Right hindlimb (tissue), 1 donor: ENCODE results near the gene RBM7.
A peak's percentile ranks its signal among the peaks of the same experiment; 100 is the strongest.

Source experiments
- DNase-seq: peaks from one replicate; pipeline ENCODE4 v3.0.0-alpha.2; 2018

Gene RBM7

DNA sequence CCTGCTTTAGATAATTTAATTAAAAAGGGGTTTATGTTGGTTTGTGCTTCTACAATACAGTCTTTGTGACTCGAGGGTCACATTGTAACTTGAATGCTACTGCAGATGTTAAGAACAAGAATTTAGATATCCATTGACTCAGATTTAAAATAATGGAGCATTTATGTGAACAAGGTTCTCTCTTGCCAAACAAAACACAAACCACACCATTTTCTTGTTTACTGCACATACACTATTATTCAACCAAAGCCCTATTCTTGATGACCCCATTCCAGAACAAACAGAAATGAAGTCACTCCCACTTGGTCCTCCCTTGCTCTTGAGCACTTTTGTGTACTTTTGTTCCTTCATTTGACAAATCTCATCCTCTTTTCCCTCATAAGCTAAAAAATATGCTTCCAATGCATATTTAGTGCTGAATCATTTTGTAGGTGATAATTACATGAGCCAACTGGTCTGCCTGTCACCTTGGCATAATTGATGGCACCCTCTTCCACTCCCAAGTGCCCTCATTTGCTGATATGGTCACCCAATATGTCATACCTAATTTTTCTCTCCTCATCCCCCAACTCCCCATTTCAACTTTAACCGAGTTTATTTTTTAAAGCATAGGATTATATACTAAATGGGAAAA lies 3.0 kb upstream of the RBM7 start:
- DNase-seq = no peak

DNA sequence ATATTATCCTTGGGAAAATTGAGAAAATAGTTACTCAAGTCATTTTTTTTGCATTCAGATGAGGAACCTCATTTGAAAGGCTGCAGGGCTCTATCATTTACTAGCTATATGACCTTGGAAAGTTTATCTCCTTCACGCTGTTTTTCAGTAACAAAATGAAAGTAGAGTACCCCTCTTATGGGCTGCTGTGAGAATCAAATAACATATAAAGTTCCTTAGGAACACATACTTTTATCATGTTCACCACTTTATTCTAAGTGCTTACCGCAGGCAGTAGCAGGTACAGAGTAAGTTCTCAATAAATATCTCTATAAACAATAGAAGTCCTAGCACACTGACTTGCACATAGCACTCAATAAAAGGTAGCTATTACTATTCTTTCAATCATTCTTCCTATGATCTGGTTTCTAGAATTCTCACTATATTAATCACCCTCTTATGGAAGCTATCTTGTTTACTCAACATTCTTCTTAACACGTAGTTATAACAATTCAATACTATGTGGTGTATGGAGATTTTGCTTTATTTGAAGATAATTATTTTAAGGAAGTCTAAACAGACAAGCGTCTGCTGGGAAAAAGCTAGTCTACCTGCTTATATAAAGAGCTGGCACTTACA lies 2.1 kb upstream of the RBM7 start:
- DNase-seq = no peak

DNA sequence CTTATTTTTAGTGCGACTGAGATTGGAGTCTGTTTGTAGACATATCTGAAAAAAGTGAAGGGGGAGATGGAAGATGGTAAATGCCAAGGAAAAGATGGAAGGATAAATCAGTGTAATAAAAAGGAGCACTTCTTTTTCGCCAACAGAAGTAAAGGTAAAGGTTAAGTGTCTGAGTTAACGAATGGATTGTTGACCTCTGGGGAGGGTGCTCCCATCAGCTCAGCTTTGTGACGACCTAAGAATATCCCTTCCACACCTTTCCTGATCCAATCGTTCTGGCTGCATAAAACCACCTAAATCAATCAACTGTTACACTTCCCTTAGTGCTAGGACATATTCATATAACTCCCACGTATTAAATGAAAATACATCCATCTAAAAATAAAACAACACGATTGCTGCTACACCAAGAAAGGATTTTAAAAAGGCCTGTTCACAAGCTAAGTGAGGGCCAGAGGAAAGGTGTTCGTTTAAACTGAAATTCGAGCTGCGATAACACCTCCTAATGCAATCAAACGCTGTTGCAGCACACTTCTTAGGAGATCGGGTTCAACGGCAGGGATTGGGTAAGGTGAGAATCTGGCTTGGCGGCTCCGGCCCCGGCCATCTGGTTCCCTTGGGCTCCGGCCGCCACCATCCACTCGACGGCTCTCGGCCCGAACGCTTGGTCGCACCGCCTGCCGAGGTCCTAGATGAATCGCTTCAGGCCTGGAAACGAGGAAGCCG lies 813 bp upstream of the RBM7 start:
- no peak for DNase-seq

DNA sequence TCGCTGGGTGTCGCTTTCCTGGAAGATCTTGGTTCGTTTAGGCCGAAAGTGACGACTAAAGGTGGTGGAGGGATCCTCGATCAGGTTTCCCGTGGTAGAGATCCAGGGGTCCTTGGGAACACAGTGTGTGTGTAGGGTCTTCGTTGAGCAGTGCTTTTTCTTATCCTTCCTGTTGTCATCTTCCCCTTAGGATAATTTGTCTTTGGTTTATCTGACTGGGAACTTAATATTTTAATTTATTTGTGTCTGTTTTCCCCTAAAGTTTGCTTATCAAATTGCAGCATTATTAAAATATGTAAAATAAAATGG lies 403 bp downstream of the RBM7 start:
- DNase-seq = no peak

DNA sequence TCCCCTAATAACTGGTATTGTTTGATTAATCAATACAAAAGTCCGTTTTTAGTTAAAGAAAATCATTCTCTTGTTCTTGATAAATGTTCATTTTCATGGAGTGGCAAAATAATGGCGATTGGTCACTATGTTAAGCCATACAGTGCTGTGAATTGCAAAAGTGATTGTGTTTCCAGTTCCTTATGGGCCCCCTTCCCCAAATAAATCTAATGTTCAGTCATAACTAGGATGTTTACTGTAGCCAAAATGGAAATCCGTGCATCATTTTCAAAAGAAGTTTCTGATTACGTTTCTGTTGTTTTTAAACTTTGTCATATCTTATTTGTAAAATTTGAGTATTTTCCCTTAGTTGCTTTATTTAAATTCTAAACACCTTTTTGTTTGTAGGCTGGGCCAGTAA lies 845 bp downstream of the RBM7 start:
- DNase-seq = no peak

DNA sequence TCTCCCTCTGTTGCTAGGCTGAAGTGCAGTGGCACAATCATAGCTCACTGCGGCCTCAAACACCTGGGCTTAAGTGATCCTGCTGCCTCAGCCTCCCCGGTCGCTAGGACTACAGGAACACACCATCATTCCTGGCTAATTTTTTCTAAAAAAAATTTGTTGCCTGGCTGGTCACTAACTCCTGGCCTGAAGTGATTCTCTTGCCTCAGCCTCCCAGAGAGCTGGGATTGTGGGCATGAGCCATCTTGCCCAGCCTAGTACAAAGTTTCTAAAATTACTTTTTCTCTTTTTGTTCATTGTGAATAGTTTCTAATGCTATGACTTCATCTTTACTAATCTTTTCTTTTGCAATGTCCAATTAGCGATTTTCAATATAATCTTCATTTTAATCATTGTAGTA lies 12.5 kb downstream of the RBM7 start:
- no peak for DNase-seq

DNA sequence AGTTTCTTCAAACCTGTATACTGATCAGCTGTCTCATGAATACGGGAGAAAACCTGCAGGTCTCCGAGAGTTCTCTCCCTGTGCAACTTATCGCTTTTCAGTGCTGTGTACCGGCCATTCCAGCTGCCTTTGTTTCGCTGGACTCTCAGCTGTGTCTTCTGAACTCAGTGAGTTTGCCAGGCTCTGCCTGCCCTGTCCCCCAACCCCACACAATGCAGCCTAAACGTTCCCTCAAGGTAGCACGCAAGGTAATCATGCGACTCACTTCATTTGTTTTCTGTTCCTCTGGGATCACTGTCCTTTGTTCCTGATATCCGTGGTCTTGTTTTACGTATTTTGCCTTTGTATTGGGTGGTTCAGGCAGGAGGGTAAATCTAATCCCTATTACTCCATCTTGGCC lies 13.5 kb downstream of the RBM7 start:
- no peak for DNase-seq

DNA sequence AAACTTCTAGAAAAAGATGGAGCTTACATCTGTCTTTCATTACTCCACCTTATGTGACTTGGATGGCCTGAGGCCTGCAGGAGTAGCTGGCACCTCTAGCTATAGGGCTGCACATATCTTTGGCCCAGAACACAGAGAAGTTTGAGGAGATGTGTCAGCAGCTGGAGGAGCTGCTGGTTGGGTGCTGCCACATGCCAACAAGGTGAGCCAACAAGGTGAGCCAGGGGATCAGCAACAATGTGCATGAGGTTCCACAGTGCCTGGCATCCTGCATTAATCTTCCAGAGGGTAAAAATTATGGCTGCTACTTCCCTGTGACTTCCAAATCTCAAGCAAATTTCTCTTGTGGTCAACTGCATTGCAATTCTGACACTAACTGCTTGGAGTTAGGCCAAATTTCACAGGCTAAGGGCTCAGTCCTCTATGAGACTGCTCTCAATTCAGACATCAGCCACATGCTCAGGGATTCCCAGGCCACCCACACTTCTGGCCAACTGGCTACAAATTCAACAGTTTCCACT lies 16.0 kb downstream of the RBM7 start:
- DNase-seq = peak; percentile 23

DNA sequence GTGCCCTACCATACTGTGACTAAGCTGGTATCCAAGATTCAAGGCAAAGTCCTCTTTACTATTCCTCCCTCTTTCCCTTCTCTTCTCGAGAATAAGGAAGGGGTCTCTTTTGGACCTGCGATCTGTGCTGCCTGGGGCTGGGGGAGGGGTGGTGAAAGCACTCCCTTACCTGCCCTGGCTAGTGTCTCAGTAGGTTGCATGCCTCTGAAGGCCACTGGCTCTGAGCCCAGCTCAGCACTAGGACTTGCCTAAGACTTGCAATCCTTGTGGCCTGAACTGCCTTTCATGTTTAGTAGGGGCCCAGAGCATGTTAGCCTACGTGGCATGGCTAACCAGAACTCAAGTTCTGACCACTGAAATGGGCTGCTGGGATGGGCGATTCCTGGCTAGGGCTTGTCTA lies 25.8 kb downstream of the RBM7 start:
- no peak for DNase-seq

DNA sequence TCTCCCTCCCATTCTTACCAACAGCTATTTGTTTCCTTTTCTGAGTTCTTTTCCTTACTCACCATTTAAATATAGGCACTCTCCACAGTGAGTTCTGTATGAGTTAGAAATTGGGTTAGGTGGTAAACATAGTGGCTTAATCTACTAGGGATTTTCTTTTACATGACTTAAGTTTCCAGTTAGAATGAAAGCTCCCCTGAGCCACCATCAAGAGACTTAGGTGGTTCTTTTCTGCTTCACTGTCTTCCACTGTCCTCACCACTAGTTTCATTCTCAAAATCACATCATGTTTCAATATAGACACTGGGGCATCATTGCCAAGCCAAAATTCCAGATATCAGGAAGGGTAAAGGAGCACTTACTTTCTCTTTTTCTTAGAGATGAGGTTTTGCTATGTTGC lies 29.8 kb downstream of the RBM7 start:
- no peak for DNase-seq

DNA sequence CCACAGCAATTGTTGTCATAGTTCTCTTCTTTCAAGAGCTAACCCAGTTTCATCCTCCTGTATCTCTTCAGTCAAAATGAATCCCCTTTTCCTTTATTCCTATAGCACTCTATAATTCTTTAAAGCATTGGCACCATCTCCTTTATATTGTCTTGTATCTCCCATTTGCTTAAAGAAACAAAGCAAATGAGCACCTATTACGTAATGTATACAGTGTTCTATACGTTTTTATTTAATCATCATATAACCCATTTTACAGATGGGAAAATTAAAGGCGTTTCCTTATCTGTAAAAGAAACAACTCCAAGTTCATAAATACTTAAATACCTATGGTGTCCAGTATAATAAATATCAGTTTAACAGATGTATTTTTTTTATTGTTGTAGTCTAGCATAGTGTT lies 32.4 kb downstream of the RBM7 start:
- no peak for DNase-seq

DNA sequence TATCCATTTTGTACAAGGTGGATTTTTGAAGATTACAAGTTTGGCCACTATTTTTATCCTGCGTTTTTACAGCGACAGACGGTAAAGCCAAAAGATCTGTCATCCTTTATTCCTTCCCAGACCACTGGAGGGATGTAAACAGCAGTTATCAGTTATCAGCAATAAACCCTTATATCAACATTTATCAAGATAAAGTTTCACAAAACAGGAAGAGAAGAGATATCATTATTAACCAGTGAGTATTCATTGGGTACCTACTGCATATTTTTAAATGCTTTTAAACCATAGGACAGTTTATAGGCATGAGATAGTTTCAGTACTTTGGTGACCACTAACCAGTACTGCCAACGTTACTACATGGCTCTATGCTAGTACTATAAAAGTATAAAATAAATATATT lies 32.9 kb downstream of the RBM7 start:
- DNase-seq = no peak

DNA sequence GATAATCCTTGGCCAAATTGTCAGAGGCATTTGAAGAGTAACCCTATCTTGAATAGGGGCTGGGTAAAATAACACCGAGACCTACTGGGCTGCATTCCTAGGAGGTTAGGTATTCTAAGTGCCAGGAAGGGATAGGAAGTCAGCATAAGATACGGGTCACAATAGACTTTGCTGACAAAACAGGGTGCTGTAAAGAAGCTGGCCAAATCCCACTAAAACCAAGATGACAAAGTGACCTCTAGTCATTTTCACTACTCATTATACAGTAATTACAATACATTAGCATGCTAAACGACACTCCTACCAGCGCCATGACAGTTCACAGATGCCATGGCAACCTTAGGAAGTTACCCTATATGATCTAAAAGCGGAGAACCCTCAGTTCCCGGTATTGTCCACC lies 37.8 kb downstream of the RBM7 start:
- DNase-seq = no peak

DNA sequence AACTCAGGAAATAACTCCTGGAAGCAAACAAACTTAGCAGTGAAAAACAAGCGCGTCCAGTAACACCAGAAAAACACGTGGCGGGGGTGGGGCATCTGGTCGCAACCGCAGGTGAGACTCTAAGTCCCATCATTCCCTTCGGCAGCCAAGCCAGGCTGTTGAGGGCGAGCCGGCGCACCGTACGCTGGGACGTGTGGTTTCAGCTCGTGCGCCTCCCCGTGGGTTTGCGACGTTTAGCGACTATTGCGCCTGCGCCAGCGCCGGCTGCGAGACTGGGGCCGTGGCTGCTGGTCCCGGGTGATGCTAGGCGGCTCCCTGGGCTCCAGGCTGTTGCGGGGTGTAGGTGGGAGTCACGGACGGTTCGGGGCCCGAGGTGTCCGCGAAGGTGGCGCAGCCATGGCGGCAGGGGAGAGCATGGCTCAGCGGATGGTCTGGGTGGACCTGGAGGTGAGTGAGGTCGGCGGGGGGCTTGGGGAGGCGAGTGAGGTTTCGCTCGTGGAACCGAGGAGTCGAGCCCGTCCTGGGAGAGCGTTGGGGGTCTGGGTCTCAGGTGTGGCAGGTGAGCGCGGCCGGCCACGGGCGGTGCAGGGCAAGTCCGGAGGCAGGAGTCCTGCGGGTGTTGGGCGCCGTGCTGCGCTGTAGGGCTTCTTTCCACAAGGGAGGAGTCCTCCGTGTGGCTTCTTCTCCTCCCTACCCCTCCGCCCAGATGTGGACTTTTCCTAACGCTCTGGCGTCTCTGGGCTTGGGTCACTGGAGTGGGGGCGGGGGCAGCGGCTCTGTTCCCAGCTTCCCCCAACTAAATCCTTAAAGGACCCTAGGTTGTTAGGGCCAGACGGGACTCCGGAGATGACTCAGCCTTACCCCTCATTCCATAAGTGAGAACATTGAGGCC lies 39.0 kb downstream of the RBM7 start, which contains the start of gene REXO2:
Gene REXO2, plus strand, starts transcription at position 239 of the 892 bp plus-strand sequence. Its CDS starts 62 bp downstream, at position 301.
- DNase-seq = peak; percentile 97

DNA sequence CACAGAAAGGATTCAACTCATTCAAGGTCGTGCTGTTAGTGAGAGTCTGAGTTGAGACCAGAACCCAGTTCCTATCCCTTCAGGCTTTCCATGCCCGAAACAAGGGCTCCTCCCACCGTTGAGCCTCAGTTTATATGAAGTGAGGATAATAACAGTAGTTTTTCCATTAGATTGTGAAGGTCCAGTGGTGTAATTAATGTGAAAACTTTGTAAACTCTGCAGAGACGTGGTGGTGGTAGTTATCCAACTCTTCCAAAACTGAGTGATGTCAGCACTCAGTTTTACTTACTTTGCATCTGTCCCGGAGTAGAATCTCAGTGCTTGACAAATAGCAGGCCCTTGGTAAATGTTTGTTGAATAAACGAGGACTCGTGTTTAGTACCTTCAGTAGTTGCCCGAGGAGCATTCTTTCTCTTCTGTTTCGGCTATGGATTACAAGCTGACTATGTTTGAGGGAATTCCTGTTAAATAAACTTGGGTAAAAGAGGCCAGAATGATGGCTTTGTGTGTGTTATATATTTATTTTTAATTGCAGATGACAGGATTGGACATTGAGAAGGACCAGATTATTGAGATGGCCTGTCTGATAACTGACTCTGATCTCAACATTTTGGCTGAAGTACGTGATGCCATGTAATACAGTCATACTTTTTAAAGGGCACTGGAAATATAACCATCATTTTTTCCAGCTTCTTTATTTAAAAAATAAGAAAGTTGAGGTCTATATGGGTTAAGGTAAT lies 39.8 kb downstream of the RBM7 start:
- DNase-seq = no peak

DNA sequence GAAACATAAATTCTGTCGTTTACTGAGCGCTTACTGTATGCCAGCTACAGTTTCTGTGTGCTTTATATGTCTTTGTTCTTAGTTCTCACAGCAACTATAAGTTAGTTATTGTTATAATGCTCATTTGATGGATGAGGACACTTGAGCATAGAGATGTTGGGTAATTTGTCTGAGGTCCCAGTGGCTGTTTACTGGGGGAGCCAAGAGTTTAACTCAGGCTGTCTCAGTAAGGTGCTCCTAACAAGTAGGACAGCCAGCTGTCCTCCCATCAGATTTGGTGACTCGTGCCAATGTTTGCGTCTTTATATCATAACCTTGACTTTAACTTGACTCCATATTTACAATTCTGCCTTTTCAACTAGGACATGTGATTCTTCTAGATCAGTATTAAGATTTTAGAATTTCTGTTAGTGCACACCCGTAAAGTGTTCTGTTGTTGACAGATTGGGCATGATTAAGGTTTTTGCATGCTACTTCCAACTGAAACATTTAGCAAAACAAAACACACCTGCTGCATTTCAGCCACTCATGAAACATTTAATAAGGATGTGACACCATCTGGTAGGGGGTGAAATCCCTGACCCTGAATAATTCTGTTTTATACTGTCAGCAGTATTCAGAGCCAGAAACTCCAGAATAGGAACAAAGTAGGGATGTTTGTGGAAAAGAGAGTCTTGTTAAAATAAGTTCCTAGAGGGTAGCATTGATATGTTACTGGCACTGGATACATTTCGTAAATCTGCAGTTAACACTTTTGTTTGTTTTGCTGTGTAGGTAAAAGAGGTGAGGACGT lies 40.7 kb downstream of the RBM7 start:
- no peak for DNase-seq

DNA sequence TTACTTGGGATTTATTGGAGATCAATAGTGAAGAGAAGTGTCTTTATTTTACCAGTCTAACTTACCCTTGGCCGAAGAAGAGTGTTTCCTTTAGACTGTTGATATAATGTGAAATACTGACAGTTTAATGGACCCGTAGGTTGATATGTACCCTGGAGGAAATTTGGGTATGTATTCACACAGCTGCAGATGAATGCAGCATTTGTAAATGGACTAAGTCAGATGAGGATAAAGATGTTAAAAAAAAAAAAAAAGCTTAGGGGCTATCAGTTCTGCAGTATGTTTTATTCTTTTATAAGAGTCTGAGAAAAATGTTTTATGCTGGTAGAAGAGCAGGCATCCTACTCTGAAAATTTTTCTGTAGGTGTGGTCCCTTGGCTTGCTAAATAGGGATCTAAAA lies 41.5 kb downstream of the RBM7 start:
- DNase-seq = no peak

DNA sequence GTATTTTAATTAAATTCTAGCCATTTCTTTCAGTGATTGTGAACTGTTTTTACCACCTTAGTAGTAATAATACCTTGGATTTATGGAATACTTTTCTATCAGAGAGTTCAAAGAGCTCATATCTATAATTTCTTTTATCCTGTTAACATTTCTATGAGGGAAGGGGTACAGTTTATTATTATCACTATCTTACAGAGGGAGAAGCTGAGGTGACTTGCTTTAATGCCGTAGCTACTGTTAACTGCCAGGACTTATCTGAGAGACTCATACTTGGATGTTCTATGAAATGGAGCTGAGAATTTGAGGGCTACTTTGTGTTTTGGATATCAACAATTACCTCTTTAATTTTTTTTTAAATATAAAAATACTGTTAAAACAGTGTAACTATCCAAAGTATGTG lies 42.1 kb downstream of the RBM7 start:
- no peak for DNase-seq

DNA sequence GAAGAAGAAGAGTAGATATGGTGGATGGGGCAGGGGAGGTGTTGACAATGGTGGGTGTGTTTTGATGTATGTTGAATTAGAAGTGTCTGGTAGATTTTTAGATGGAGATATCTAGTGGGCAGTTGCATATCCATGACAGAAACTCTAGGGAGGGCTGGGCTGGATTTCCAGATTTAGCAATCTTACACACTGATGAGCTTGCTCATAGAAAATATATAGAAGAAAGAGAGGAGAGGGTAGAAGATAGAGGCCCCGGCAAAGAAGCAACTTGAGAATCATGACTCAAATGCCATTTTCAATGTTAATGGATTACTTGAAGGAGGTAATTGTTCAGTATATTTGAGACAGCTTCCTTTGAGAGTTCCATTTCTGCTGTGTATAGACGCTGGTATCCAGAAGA lies 47.0 kb downstream of the RBM7 start:
- DNase-seq = no peak

DNA sequence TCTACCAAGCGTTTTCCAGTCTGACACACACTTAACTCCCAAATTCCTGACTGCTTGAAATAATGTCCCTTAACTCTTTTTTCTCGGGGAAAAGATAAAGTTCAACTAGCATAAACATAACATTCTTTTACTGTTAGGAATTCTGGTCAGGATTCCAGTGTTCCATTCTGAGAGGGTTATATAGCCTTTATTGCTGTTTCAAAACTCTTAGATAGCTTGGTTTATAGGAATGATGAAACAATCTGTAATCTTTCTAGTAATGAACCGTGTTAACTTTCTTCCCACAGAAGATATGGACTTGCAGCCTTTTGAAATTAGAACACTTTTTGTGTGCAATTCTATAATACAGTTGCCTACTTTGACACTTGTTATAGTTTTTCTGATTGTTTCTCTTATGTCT lies 47.4 kb downstream of the RBM7 start:
- no peak for DNase-seq

DNA sequence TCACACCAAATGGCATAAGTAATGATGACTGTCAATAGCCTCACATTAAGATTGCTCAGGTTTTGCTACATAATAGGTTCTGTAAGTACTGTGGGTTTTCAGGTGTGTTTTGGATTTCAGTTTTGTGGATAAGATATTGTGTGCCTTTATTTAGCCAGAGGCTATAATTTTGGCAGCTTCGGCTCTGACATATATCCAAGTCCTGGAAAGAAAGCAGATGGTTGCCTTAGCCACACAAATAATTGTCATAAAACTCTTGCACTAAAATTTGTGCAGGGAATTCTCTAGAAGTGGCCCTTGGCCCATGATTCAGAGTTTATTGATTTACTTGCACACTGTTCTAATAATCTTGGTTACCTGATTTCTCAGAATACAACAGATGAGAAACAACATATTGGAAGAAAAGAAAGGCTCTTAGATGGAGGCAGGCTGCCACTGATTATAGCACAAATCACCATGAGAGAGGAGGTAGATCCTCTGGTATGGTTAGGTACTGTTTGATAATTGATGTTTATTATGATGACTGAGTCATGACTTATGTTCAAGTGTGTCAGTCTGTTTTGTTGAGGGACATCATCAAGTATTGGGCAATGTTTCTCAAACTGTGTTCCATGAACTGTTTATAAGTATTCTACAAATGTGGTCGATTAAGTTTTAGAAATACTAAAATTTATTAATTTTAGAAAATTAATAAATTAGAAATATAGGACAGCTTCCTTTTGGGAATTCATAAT lies 48.5 kb downstream of the RBM7 start:
- DNase-seq = no peak
